DND-41 (cell line): ENCODE results near the gene DYNLRB1.

ENCODE experiments used
- EZH2 ChIP-seq: IDR thresholded peaks from 3 replicates; pipeline ENCODE4 v1.6.1; 2012; ENCODE audit warnings: borderline replicate concordance, low read depth, mild to moderate bottlenecking, moderate library complexity, low read length, inconsistent platforms; ENCODE audit not compliant: severe bottlenecking
- TF ChIP-seq, protein P1 (sequence below): IDR thresholded peaks from 2 replicates; pipeline ENCODE4 v1.5.1; 2012; ENCODE audit warnings: borderline replicate concordance, low read length, moderate library complexity, mild to moderate bottlenecking; ENCODE audit not compliant: poor library complexity, severe bottlenecking; ENCODE audit errors: extremely low read depth

DNA sequence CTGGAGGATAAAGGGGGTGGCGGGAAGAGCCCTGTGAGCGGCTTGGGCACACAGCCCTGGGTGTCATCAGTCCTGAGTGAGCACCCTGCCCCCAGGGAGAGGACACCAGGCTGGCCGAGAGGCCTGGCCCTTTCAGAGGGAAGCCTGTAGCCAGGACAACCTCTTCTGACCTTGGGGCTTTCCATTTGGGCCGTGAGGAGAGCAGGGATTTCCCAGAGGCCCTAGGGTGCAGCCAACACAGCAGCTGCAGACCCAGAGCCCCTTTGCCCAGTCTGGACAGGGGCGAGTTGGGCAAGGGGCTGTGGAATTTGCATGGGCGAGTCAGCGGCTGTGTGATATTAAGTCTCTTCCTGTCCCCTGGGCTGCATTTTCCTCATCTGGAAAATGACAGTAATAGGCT, 48.6 kb downstream of the DYNLRB1 start:
- TF ChIP-seq, protein P1, sequence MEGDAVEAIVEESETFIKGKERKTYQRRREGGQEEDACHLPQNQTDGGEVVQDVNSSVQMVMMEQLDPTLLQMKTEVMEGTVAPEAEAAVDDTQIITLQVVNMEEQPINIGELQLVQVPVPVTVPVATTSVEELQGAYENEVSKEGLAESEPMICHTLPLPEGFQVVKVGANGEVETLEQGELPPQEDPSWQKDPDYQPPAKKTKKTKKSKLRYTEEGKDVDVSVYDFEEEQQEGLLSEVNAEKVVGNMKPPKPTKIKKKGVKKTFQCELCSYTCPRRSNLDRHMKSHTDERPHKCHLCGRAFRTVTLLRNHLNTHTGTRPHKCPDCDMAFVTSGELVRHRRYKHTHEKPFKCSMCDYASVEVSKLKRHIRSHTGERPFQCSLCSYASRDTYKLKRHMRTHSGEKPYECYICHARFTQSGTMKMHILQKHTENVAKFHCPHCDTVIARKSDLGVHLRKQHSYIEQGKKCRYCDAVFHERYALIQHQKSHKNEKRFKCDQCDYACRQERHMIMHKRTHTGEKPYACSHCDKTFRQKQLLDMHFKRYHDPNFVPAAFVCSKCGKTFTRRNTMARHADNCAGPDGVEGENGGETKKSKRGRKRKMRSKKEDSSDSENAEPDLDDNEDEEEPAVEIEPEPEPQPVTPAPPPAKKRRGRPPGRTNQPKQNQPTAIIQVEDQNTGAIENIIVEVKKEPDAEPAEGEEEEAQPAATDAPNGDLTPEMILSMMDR, result no peak
- no peak for TF ChIP-seq EZH2
